Measurements from ENCODE around the gene KIF11. TPM values are rescaled to one million over a fixed set of nuclear protein-coding genes. Genes with fewer than 3 reads are reported as not detected.

Gene KIF11
- total and polyA plus RNA-seq, 9 of the 15 experiments (the other 6 are each of a cell fraction or from before 2014, with no cell fraction given) = 11.3 to 54.4 (median 29.2) TPM

DNA sequence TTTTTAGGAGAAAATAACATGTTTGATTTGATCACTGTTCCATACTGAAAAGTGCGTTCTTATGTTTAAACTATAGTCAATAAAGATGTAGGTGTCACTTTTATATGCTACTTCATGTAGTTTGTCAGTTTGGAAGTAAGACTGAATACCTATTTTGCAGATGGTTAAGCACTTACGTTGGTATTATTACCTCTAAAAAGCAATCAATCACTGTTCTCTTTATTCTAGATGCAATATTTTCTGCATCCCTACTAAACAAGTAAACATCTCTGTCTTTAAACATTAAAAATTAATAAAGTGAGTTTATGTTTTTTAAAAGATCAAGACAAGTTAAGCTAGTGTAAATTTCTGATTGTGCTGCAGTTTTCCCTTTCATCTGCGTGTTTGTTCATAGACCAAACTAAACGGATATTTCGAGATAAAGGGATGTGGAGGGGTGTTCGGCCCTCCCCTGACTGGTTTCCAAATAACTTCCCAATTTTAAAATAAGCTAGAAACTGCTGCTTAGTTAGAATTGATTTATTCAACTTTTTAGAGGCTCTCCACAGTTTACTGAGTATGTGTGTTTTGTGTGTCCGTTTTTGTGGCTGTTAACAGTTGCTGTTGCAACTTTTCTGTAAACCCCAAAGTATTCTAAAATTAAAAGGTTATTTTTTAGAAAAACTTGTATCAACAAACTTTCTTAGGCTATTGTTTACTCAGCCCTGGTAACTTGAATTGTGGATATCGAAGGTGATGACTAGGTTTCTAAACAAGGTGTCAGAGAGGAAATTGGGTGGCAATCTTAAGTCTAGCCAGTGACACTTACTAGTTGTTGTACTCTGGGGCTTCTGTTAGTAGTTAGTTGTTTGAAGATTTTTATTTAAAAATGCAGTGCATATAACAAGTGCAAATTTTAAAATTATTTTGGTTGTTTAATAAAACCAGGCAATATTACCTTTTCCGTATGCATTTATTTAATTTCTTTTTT lies 974 bp downstream of the KIF11 start (continued):
- TF ChIP-seq, protein P1, sequence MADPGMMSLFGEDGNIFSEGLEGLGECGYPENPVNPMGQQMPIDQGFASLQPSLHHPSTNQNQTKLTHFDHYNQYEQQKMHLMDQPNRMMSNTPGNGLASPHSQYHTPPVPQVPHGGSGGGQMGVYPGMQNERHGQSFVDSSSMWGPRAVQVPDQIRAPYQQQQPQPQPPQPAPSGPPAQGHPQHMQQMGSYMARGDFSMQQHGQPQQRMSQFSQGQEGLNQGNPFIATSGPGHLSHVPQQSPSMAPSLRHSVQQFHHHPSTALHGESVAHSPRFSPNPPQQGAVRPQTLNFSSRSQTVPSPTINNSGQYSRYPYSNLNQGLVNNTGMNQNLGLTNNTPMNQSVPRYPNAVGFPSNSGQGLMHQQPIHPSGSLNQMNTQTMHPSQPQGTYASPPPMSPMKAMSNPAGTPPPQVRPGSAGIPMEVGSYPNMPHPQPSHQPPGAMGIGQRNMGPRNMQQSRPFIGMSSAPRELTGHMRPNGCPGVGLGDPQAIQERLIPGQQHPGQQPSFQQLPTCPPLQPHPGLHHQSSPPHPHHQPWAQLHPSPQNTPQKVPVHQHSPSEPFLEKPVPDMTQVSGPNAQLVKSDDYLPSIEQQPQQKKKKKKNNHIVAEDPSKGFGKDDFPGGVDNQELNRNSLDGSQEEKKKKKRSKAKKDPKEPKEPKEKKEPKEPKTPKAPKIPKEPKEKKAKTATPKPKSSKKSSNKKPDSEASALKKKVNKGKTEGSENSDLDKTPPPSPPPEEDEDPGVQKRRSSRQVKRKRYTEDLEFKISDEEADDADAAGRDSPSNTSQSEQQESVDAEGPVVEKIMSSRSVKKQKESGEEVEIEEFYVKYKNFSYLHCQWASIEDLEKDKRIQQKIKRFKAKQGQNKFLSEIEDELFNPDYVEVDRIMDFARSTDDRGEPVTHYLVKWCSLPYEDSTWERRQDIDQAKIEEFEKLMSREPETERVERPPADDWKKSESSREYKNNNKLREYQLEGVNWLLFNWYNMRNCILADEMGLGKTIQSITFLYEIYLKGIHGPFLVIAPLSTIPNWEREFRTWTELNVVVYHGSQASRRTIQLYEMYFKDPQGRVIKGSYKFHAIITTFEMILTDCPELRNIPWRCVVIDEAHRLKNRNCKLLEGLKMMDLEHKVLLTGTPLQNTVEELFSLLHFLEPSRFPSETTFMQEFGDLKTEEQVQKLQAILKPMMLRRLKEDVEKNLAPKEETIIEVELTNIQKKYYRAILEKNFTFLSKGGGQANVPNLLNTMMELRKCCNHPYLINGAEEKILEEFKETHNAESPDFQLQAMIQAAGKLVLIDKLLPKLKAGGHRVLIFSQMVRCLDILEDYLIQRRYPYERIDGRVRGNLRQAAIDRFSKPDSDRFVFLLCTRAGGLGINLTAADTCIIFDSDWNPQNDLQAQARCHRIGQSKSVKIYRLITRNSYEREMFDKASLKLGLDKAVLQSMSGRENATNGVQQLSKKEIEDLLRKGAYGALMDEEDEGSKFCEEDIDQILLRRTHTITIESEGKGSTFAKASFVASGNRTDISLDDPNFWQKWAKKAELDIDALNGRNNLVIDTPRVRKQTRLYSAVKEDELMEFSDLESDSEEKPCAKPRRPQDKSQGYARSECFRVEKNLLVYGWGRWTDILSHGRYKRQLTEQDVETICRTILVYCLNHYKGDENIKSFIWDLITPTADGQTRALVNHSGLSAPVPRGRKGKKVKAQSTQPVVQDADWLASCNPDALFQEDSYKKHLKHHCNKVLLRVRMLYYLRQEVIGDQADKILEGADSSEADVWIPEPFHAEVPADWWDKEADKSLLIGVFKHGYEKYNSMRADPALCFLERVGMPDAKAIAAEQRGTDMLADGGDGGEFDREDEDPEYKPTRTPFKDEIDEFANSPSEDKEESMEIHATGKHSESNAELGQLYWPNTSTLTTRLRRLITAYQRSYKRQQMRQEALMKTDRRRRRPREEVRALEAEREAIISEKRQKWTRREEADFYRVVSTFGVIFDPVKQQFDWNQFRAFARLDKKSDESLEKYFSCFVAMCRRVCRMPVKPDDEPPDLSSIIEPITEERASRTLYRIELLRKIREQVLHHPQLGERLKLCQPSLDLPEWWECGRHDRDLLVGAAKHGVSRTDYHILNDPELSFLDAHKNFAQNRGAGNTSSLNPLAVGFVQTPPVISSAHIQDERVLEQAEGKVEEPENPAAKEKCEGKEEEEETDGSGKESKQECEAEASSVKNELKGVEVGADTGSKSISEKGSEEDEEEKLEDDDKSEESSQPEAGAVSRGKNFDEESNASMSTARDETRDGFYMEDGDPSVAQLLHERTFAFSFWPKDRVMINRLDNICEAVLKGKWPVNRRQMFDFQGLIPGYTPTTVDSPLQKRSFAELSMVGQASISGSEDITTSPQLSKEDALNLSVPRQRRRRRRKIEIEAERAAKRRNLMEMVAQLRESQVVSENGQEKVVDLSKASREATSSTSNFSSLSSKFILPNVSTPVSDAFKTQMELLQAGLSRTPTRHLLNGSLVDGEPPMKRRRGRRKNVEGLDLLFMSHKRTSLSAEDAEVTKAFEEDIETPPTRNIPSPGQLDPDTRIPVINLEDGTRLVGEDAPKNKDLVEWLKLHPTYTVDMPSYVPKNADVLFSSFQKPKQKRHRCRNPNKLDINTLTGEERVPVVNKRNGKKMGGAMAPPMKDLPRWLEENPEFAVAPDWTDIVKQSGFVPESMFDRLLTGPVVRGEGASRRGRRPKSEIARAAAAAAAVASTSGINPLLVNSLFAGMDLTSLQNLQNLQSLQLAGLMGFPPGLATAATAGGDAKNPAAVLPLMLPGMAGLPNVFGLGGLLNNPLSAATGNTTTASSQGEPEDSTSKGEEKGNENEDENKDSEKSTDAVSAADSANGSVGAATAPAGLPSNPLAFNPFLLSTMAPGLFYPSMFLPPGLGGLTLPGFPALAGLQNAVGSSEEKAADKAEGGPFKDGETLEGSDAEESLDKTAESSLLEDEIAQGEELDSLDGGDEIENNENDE (IDR thresholded peaks at IDR 0.05; ENCODE audit: low read depth, low read length) = no peak
- TF ChIP-seq, protein P2, sequence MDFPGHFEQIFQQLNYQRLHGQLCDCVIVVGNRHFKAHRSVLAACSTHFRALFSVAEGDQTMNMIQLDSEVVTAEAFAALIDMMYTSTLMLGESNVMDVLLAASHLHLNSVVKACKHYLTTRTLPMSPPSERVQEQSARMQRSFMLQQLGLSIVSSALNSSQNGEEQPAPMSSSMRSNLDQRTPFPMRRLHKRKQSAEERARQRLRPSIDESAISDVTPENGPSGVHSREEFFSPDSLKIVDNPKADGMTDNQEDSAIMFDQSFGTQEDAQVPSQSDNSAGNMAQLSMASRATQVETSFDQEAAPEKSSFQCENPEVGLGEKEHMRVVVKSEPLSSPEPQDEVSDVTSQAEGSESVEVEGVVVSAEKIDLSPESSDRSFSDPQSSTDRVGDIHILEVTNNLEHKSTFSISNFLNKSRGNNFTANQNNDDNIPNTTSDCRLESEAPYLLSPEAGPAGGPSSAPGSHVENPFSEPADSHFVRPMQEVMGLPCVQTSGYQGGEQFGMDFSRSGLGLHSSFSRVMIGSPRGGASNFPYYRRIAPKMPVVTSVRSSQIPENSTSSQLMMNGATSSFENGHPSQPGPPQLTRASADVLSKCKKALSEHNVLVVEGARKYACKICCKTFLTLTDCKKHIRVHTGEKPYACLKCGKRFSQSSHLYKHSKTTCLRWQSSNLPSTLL (IDR thresholded peaks at IDR 0.05) = no peak
- TF ChIP-seq ZNF384 (IDR thresholded peaks at IDR 0.05; ENCODE audit: low read depth, low read length) (no peak), SAFB (IDR thresholded peaks at IDR 0.05; ENCODE audit: borderline replicate concordance, low read depth, low read length) (no peak), ZNF699 (CRISPR knock-in tag; IDR thresholded peaks at IDR 0.05; ENCODE audit: insufficient replicate concordance) (no peak), BACH1 (tag; IDR thresholded peaks at IDR 0.05) (no peak), RNF2 (IDR thresholded peaks at IDR 0.05) (no peak), ZBTB8A (IDR thresholded peaks at IDR 0.05; ENCODE audit: partially characterized antibody) (no peak), NR2C2 (CRISPR knock-in tag; IDR thresholded peaks at IDR 0.05) (no peak), NR2C2 (tag; IDR thresholded peaks at IDR 0.05) (no peak), ZSCAN29 (IDR thresholded peaks at IDR 0.05) (peak; percentile 89)
- TF ChIP-seq, protein P3, sequence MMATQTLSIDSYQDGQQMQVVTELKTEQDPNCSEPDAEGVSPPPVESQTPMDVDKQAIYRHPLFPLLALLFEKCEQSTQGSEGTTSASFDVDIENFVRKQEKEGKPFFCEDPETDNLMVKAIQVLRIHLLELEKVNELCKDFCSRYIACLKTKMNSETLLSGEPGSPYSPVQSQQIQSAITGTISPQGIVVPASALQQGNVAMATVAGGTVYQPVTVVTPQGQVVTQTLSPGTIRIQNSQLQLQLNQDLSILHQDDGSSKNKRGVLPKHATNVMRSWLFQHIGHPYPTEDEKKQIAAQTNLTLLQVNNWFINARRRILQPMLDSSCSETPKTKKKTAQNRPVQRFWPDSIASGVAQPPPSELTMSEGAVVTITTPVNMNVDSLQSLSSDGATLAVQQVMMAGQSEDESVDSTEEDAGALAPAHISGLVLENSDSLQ (IDR thresholded peaks at IDR 0.05) = peak; percentile 61

Data from K562 (cell line).